Upper lobe of left lung (tissue), 6 donors: ENCODE results near the gene ATG7. TPM values are rescaled to one million over a fixed set of nuclear protein-coding genes. Genes with fewer than 3 reads are reported as not detected.

Experiments
- ATAC-seq, 2 donors: fragments of 200-7000 bp; cut with Tn5 transposase; one replicate each; pipeline ENCODE4 v1.9.1; 2022; ENCODE audit warnings: mild to moderate bottlenecking in 2 of 2, moderate library complexity in 2 of 2; ENCODE audit not compliant: low FRiP score in 2 of 2
- DNase-seq, 2 donors: peaks; one replicate each; pipeline ENCODE4 v3.0.0-alpha.2; 2019 to 2020
- H3K27ac ChIP-seq, 4 donors: fragments of 200-600 bp; sonication (generic); one replicate each; pipeline ENCODE4 v1.5.1; 2016 to 2019
- H3K27me3 ChIP-seq, 4 donors: fragments of 200-600 bp; sonication (generic); one replicate each; pipeline ENCODE4 v1.5.1; 2017 to 2019
- H3K36me3 ChIP-seq, 4 donors: fragments of 200-600 bp; sonication (generic); one replicate each; pipeline ENCODE4 v1.5.1; 2016 to 2019
- H3K4me1 ChIP-seq, 4 donors: fragments of 200-600 bp; sonication (generic); one replicate each; pipeline ENCODE4 v1.5.1; 2018 to 2019
- H3K4me3 ChIP-seq, 4 donors: fragments of 200-600 bp; sonication (generic); one replicate each; pipeline ENCODE4 v1.5.1; 2017 to 2019; ENCODE audit warnings: mild to moderate bottlenecking in 2 of 4, moderate library complexity in 1 of 4
- H3K9me3 ChIP-seq, 4 donors: fragments of 200-600 bp; sonication (generic); one replicate each; pipeline ENCODE4 v1.5.1; 2018 to 2019
- EP300 ChIP-seq, 4 donors: sonication (generic); formaldehyde crosslinking; IDR thresholded peaks; one replicate each; pipeline ENCODE4 v1.5.1; 2017; ENCODE audit warnings: antibody characterized with exemption in 4 of 4, control low read depth in 2 of 4
- POLR2A ChIP-seq, 4 donors: fragments of 450-650 bp; IDR thresholded peaks; one replicate each; pipeline ENCODE4 v1.5.1; 2016 to 2017; ENCODE audit warnings: antibody characterized with exemption in 4 of 4, mild to moderate bottlenecking in 2 of 4
- POLR2AphosphoS5 ChIP-seq, 2 donors: sonication (generic); formaldehyde crosslinking; IDR thresholded peaks; one replicate each; pipeline ENCODE4 v1.5.1; 2017; ENCODE audit warnings: antibody characterized with exemption in 2 of 2
- WGBS, 2 donors: methylation state at CpG; one replicate each; pipeline ENCODE4 v1.1.5; 2017 to 2018; 5-methylcytosine and 5-hydroxymethylcytosine counted together
- total RNA-seq, 6 donors: library from RNA; depleted of rRNA in 4 of 6; stranded (reverse); fragments of >200 nt in 4 of 6; gene quantifications; one replicate each; pipeline versions ENCODE4 v1.1.0 to v1.2.1, GENCODE V29; 2016 to 2021
- TF ChIP-seq, protein P1 (sequence below), 6 experiments: fragments of 450-650 bp in 4 of 6; fragments of 200-600 bp in 2 of 6; sonication (generic) in 2 of 6; IDR thresholded peaks; one replicate each; pipeline ENCODE4 v1.5.1; 2016 to 2019; ENCODE audit warnings: antibody characterized with exemption in 6 of 6
- donor health status: DM: no; HTN: no; CAD: no; lungs with moderate emphysema.
- donor health status: DM: no; HTN: yes; CAD: no; lungs with severe emphysema.

Gene ATG7
- total RNA-seq, 6 donors from 2014 or later = 52.4 to 195 (median 74.1) TPM

GRCh38 chr3:11565072-11565471 lies 292.9 kb downstream of the ATG7 start:
- WGBS, 2 donors = 90 to 91% methylated on average over 15 to 16 of the region's 16 CpGs
- no peak for ATAC-seq
- H3K36me3 ChIP-seq = peaks cover 0 to 47% (median 24%) of the 10 kb centered on the region in 4 donors
- TF ChIP-seq POLR2A (IDR thresholded peaks at IDR 0.05) (no peak), EP300 (IDR thresholded peaks at IDR 0.05) (no peak), POLR2AphosphoS5 (IDR thresholded peaks at IDR 0.05) (no peak)
- TF ChIP-seq, protein P1, sequence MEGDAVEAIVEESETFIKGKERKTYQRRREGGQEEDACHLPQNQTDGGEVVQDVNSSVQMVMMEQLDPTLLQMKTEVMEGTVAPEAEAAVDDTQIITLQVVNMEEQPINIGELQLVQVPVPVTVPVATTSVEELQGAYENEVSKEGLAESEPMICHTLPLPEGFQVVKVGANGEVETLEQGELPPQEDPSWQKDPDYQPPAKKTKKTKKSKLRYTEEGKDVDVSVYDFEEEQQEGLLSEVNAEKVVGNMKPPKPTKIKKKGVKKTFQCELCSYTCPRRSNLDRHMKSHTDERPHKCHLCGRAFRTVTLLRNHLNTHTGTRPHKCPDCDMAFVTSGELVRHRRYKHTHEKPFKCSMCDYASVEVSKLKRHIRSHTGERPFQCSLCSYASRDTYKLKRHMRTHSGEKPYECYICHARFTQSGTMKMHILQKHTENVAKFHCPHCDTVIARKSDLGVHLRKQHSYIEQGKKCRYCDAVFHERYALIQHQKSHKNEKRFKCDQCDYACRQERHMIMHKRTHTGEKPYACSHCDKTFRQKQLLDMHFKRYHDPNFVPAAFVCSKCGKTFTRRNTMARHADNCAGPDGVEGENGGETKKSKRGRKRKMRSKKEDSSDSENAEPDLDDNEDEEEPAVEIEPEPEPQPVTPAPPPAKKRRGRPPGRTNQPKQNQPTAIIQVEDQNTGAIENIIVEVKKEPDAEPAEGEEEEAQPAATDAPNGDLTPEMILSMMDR (IDR thresholded peaks at IDR 0.05) = no peak
- H3K4me1 ChIP-seq = peaks cover 14 to 53% (median 27%) of the 10 kb centered on the region in 4 donors
- H3K9me3 ChIP-seq = no peaks in the 10 kb centered on the region
- H3K4me3 ChIP-seq = no peak overlapping the region
- no peak overlapping the region for H3K27ac ChIP-seq
- no peaks in the 10 kb centered on the region for H3K27me3 ChIP-seq
- DNase-seq = no peak

DNA sequence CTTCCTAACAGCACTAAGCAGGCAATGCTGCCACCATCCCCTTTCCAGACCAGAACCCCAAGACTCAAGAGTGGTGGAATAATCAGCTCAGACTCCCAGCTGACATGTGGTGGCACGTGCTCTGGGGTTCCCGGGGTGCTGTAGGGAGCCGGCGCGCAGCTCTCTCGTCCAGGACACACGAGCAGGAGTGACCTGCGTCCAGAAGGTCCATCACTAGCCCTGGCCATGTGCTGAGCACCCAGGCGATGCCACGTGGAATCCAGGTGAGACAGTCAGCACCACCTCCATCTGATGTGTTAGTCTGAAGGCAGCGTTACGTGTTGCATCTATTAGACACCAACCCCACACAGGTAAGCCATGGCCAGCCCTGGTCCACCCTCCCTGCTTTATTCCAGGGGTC lies 293.3 kb downstream of the ATG7 start:
- DNase-seq (peak in 1 of 2 donors; percentile 60), ATAC-seq (no peak)
- no peaks in the 10 kb centered on the region for H3K9me3 ChIP-seq
- WGBS, 2 donors = 94 to 99% methylated on average over 2 to 12 of the region's 12 CpGs
- TF ChIP-seq EP300 (IDR thresholded peaks at IDR 0.05) (no peak), POLR2AphosphoS5 (IDR thresholded peaks at IDR 0.05) (no peak), POLR2A (IDR thresholded peaks at IDR 0.05) (no peak)
- TF ChIP-seq, protein P1 (IDR thresholded peaks at IDR 0.05) = no peak
- H3K27me3 ChIP-seq = no peaks in the 10 kb centered on the region
- H3K4me3 ChIP-seq = no peak overlapping the region
- H3K36me3 ChIP-seq = peaks cover 0 to 47% (median 24%) of the 10 kb centered on the region in 4 donors
- H3K4me1 ChIP-seq = peaks cover 14 to 53% (median 27%) of the 10 kb centered on the region in 4 donors
- no peak overlapping the region for H3K27ac ChIP-seq

DNA sequence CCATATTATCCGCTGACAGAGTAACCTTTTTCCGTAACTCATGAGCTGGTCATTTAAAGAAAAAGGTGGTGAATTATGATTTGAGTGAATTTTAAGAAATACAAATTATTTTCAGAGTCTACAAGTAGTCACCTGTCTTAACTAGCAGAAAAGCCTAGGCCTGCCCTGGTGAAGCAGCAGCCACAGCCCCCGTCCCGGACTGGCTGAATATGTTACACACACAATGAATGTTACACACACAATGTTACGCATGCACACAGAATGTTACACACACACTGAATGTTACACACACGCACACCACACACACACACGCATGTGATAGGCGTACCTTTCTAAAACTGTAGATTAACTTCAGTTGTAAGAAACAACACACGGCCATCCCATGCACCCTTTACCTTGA lies 293.7 kb downstream of the ATG7 start:
- ATAC-seq (no peak), DNase-seq (no peak)
- peaks cover 11 to 53% (median 28%) of the 10 kb centered on the region in 4 donors for H3K4me1 ChIP-seq
- no peak overlapping the region for H3K27ac ChIP-seq
- no peaks in the 10 kb centered on the region for H3K27me3 ChIP-seq
- TF ChIP-seq EP300 (IDR thresholded peaks at IDR 0.05) (no peak), POLR2AphosphoS5 (IDR thresholded peaks at IDR 0.05) (no peak), POLR2A (IDR thresholded peaks at IDR 0.05) (no peak)
- TF ChIP-seq, protein P1 (IDR thresholded peaks at IDR 0.05) = no peak
- no peak overlapping the region for H3K4me3 ChIP-seq
- no peaks in the 10 kb centered on the region for H3K9me3 ChIP-seq
- WGBS, 2 donors = 95 to 97% methylated on average over 9 of the region's 9 CpGs
- H3K36me3 ChIP-seq = peaks cover 0 to 47% (median 24%) of the 10 kb centered on the region in 4 donors

GRCh38 chr3:11566478-11566877 lies 294.3 kb downstream of the ATG7 start:
- no peaks in the 10 kb centered on the region for H3K27me3 ChIP-seq
- no peak for ATAC-seq
- H3K27ac ChIP-seq = no peak overlapping the region
- 96% methylated on average over 20 of the region's 20 CpGs for WGBS, 2 donors
- peaks cover 12 to 53% (median 29%) of the 10 kb centered on the region in 4 donors for H3K4me1 ChIP-seq
- H3K4me3 ChIP-seq = no peak overlapping the region
- peaks cover 0 to 47% (median 24%) of the 10 kb centered on the region in 4 donors for H3K36me3 ChIP-seq
- peak in 1 of 2 donors; percentile 41 for DNase-seq
- TF ChIP-seq POLR2A (IDR thresholded peaks at IDR 0.05) (no peak), EP300 (IDR thresholded peaks at IDR 0.05) (no peak), POLR2AphosphoS5 (IDR thresholded peaks at IDR 0.05) (no peak)
- TF ChIP-seq, protein P1 (IDR thresholded peaks at IDR 0.05) = no peak
- H3K9me3 ChIP-seq = no peaks in the 10 kb centered on the region

DNA sequence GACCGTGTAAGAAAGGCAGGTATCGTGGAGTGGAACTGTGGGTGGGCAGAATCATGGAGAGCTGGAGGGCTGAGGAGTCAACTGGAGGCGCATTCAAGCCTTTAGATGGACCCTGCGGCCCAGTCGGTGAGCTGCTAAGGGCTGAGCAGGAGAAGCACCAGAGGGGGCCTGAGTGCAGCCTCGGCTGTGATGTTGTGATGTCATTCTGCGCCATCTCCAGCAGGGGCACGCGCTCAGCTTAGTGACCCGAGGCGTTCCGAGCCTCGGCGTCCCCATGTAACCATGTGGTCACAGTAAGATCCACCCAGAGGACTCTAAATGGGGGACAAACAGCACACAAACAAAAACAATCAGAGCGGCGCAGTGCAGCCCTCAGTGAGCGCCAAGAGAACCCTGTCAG lies 294.7 kb downstream of the ATG7 start:
- H3K9me3 ChIP-seq = no peaks in the 10 kb centered on the region
- 91 to 93% methylated on average over 15 to 17 of the region's 17 CpGs for WGBS, 2 donors
- no peaks in the 10 kb centered on the region for H3K27me3 ChIP-seq
- TF ChIP-seq POLR2A (IDR thresholded peaks at IDR 0.05) (no peak), POLR2AphosphoS5 (IDR thresholded peaks at IDR 0.05) (no peak), EP300 (IDR thresholded peaks at IDR 0.05) (no peak)
- TF ChIP-seq, protein P1 (IDR thresholded peaks at IDR 0.05) = no peak
- no peak overlapping the region for H3K27ac ChIP-seq
- peaks cover 0 to 47% (median 24%) of the 10 kb centered on the region in 4 donors for H3K36me3 ChIP-seq
- DNase-seq (no peak), ATAC-seq (no peak)
- peaks cover 14 to 51% (median 28%) of the 10 kb centered on the region in 4 donors for H3K4me1 ChIP-seq
- no peak overlapping the region for H3K4me3 ChIP-seq
